ENCODE results near the gene HSPA12B. TPM values are rescaled to one million over a fixed set of nuclear protein-coding genes. Genes with fewer than 3 reads are reported as not detected.
"Not testable (repeated sequence)": the region's sequence is repeated elsewhere in the genome, so short reads cannot be mapped to it uniquely, and the experiment has no call there.

The HSPA12B gene
- total RNA-seq, 2 donors from 2014 or later, result 1.5 to 1.7 TPM

- Histone ChIP-seq H3K36me3 (no peaks in the 10 kb centered on the region), H3K4me1 (peaks cover 20% of the 10 kb centered on the region), H3K9ac (ENCODE audit: low read depth in 2 of 2, low read length in 2 of 2) (peak overlapping the region; percentile 79 to 83), H3K4me3 (peak overlapping the region; percentile 55), H3K9me3 (no peaks in the 10 kb centered on the region), H3K27ac (peak overlapping the region; percentile 38), H3K27me3 (no peaks in the 10 kb centered on the region)
- no peak for TF ChIP-seq CTCF (IDR thresholded peaks at IDR 0.05)
- intact Hi-C loops (cut with DNase I), result loop anchor here (5.0 kb wide), 1 partner anchor 67 kb away; no protein-coding TSS in a partner anchor
- no peak for DNase-seq
These were observed 53.0 kb downstream of the HSPA12B start for GRCh38 chr20:3785240-3786125.

DNA sequence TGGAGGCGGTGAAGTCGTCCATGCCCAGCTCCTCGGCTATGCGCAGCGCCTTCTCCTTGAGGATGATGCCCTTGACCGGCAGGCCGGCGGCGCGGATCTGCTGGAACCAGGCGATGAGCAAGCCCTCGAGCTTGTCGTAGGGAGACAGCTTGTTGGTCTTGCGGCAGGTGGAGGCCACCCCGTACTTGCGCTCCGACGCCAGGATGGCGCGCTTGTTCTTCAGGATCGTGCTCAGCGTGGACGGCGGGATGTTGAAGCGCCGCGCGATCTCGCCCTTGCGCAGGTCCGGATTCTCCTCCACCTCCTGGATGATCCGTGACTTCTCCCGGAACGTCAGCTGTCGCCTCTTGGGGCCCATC is 53.6 kb downstream of the HSPA12B start:
- no peak for TF ChIP-seq CTCF (IDR thresholded peaks at IDR 0.05)
- peaks cover 20% of the 10 kb centered on the region for H3K4me1 ChIP-seq
- H3K36me3 ChIP-seq, result no peaks in the 10 kb centered on the region
- H3K4me3 ChIP-seq, result peak overlapping the region; percentile 55
- no peak for DNase-seq
- peak overlapping the region; percentile 38 for H3K27ac ChIP-seq
- H3K9me3 ChIP-seq, result no peaks in the 10 kb centered on the region
- H3K9ac ChIP-seq (ENCODE audit: low read depth in 2 of 2, low read length in 2 of 2), result peak overlapping the region; percentile 79 to 83
- no peaks in the 10 kb centered on the region for H3K27me3 ChIP-seq
- intact Hi-C loops (cut with DNase I), result loop anchor here (5.0 kb wide), 1 partner anchor 66 kb away; no protein-coding TSS in a partner anchor

GRCh38 chr20:3786665-3787323 is 54.3 kb downstream of the HSPA12B start, which contains the start of gene CENPB:
TSS of gene CENPB (minus strand) at chr20:3786740. CDS start at chr20:3786483, 257 bp downstream.
- intact Hi-C loops (cut with DNase I), result loop anchor here (5.0 kb wide), 1 partner anchor 66 kb away; no protein-coding TSS in a partner anchor
- H3K9ac ChIP-seq (ENCODE audit: low read depth in 2 of 2, low read length in 2 of 2), result peak within 1 kb of the TSS; percentile 79 to 83
- H3K9me3 ChIP-seq, result no peaks in the 10 kb centered on the region

GRCh38 chr20:3787324-3788014 is 55.0 kb downstream of the HSPA12B start:
- no peaks in the 10 kb centered on the region for H3K36me3 ChIP-seq
- no peaks in the 10 kb centered on the region for H3K27me3 ChIP-seq
- peak overlapping the region in 1 of 2 donors; percentile 26 for H3K9ac ChIP-seq (ENCODE audit: low read depth in 2 of 2, low read length in 2 of 2)
- peaks cover 20% of the 10 kb centered on the region for H3K4me1 ChIP-seq
- no peak for DNase-seq
- no peaks in the 10 kb centered on the region for H3K9me3 ChIP-seq
- no peak for TF ChIP-seq CTCF (IDR thresholded peaks at IDR 0.05)
- no peak overlapping the region for H3K27ac ChIP-seq
- H3K4me3 ChIP-seq, result no peak overlapping the region
- intact Hi-C loops (cut with DNase I), result loop anchor here (2.0 to 5.0 kb wide), 2 partner anchors 29 to 65 kb away; no protein-coding TSS in a partner anchor

More at GRCh38 chr20:3786665-3787323, 54.3 kb downstream of the HSPA12B start, which contains the start of gene CENPB:
- peak; percentile 94 for DNase-seq
- Histone ChIP-seq H3K4me1 (peaks cover 20% of the 10 kb centered on the region), H3K36me3 (no peaks in the 10 kb centered on the region), H3K4me3 (peak within 1 kb of the TSS; percentile 55), H3K27ac (peak within 1 kb of the TSS; percentile 38), H3K27me3 (no peaks in the 10 kb centered on the region)
- peak; percentile 67 for TF ChIP-seq CTCF (IDR thresholded peaks at IDR 0.05)

GRCh38 chr20:3788685-3789155 is 56.2 kb downstream of the HSPA12B start:
- Histone ChIP-seq H3K4me1 (peaks cover 20% of the 10 kb centered on the region), H3K9me3 (no peaks in the 10 kb centered on the region), H3K4me3 (no peak overlapping the region), H3K36me3 (no peaks in the 10 kb centered on the region), H3K27ac (no peak overlapping the region), H3K27me3 (no peaks in the 10 kb centered on the region), H3K9ac (ENCODE audit: low read depth in 2 of 2, low read length in 2 of 2) (peak overlapping the region; percentile 8 to 46)
- TF ChIP-seq CTCF (IDR thresholded peaks at IDR 0.05), result no peak
- DNase-seq, result peak; percentile 74
- intact Hi-C loops (cut with DNase I), result loop anchor here (2.0 to 5.0 kb wide), 2 partner anchors 28 to 64 kb away; no protein-coding TSS in a partner anchor

DNA sequence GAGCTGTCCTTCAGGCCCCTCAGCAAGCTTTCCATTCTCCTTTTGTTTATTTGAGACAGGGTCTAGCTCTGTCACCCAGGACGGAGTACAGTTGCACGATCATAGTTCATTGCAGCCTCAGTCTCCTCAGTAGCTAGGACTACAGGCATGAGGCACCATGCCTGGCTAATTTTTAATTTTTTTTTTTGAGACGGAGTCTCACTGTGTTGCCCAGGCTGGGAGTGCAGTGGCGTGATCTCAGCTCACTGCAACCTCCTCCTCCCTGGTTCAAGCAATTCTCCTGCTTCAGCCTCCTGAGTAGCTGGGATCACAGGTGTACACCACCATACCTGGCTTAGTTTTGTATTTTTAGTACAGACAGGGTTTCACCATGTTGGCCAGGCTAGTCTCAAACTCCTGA is 56.7 kb downstream of the HSPA12B start:
- not testable (repeated sequence) for H3K36me3 ChIP-seq, H3K27ac ChIP-seq, DNase-seq, H3K27me3 ChIP-seq, H3K9me3 ChIP-seq, H3K4me3 ChIP-seq
- intact Hi-C loops (cut with DNase I), result loop anchor here (2.0 to 5.0 kb wide), 2 partner anchors 28 to 63 kb away; no protein-coding TSS in a partner anchor
- H3K4me1 ChIP-seq, result peaks cover 20% of the 10 kb centered on the region
- H3K9ac ChIP-seq (ENCODE audit: low read depth in 2 of 2, low read length in 2 of 2), result peak overlapping the region; percentile 8 to 46

DNA sequence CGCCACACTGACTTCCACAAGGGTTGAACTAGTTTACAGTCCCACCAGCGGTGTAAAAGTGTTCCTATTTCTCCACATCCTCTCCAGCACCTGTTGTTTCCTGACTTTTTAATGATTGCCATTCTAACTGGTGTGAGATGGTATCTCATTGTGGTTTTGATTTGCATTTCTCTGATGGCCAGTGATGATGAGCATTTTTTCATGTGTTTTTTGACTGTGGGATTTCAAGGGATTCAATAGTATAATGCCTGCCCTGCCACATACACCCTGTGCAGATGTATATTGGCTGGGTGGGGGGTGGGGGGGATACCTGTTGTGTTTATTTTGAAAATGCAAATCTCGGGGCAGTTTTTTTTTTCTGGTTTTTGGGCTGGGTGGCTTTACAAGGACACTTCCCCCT is 61.7 kb downstream of the HSPA12B start:
- intact Hi-C loops (cut with DNase I); DNase-seq; H3K36me3 ChIP-seq; H3K4me3 ChIP-seq; H3K27me3 ChIP-seq; H3K9ac ChIP-seq (ENCODE audit: low read depth in 2 of 2, low read length in 2 of 2); H3K9me3 ChIP-seq; H3K27ac ChIP-seq: not testable (repeated sequence)
- peaks cover 14% of the 10 kb centered on the region for H3K4me1 ChIP-seq
